Body of pancreas (tissue), 4 donors: ENCODE measurements around the gene C1QBP.

Experiments used
- CTCF ChIP-seq, 7 experiments: fragments of 450-650 bp in 4 of 7; fragments of 200-600 bp in 3 of 7; sonication (generic) in 3 of 7; IDR thresholded peaks; one replicate each; pipeline ENCODE4 v1.5.1; 2016 to 2019; ENCODE audit warnings: antibody characterized with exemption in 7 of 7
- POLR2A ChIP-seq, 3 donors: fragments of 450-650 bp; IDR thresholded peaks; one replicate each; pipeline ENCODE4 v1.6.1; 2016; ENCODE audit warnings: antibody characterized with exemption in 3 of 3, mild to moderate bottlenecking in 2 of 3

GRCh38 chr17:5480962-5481361, 42.0 kb upstream of the C1QBP start:
- TF ChIP-seq CTCF (IDR thresholded peaks at IDR 0.05) (no peak), POLR2A (IDR thresholded peaks at IDR 0.05) (no peak)
